Endothelial cell of umbilical vein (primary cell): Measurements from ENCODE around the gene LDHB. TPM values are rescaled to one million over a fixed set of nuclear protein-coding genes. Genes with fewer than 3 reads are reported as not detected.

Experiments
- BruUV-seq: library from RNA; stranded (reverse); fragments of 400-500 nt; replicated peaks from 2 replicates; lab custom pipeline; 2021; lab: Mats Ljungman, UMichigan
- CTCF ChIA-PET: fragments of 300-600, 350-600 bp; sonication (Branson Sonifier 250); formaldehyde crosslinking; loops from one replicate; lab custom pipeline; 2021; ENCODE audit warnings: antibody characterized with exemption, inconsistent platforms; lab: Charles Lee
- POLR2A ChIA-PET: fragments of 300-600, 350-600 bp; sonication (Branson Sonifier 250); formaldehyde crosslinking; loops from one replicate; lab custom pipeline; 2021; ENCODE audit warnings: antibody characterized with exemption, inconsistent platforms; lab: Charles Lee
- DNase-seq: peaks from one replicate; pipeline ENCODE4 v3.0.0-alpha.2; 2011; ENCODE audit warnings: low read depth, low spot score
- FAIRE-seq: peaks from 2 replicates; lab custom pipeline; 2011; peaks lifted over from hg19 to GRCh38; lab: Jason Lieb, UNC
- H2AFZ ChIP-seq: 2 replicates; pipeline ENCODE4 v1.6.0; 2012; ENCODE audit warnings: low read depth, low read length, control low read depth, inconsistent platforms
- H3K27ac ChIP-seq: 2 replicates; pipeline ENCODE4 v1.5.1; 2011; ENCODE audit warnings: low read depth, mild to moderate bottlenecking, control low read depth, low read length, moderate library complexity; ENCODE audit not compliant: insufficient read depth
- H3K27me3 ChIP-seq, 2 experiments: 2 replicates each; pipeline versions ENCODE4 v1.6.0 to v1.6.1; 2011; ENCODE audit warnings: low read length in 2 of 2, mixed read lengths in 1 of 2; ENCODE audit not compliant: control insufficient read depth in 2 of 2, insufficient read depth in 2 of 2
- H3K36me3 ChIP-seq, 2 experiments: 2 replicates in 1 of 2; 3 replicates in 1 of 2; pipeline ENCODE4 v1.5.1; 2011; ENCODE audit warnings: low read length in 2 of 2, mild to moderate bottlenecking in 1 of 2, moderate library complexity in 1 of 2; ENCODE audit not compliant: control insufficient read depth in 2 of 2, insufficient read depth in 2 of 2; ENCODE audit errors: extremely low read depth in 1 of 2
- H3K4me1 ChIP-seq: 3 replicates; pipeline ENCODE4 v1.5.1; 2011; ENCODE audit warnings: mild to moderate bottlenecking, low read length; ENCODE audit not compliant: control insufficient read depth, insufficient read depth; ENCODE audit errors: extremely low read depth
- H3K4me2 ChIP-seq: 2 replicates; pipeline ENCODE4 v1.6.1; 2011; ENCODE audit warnings: low read length, control low read depth, mixed read lengths; ENCODE audit not compliant: insufficient read depth
- H3K4me3 ChIP-seq, 3 experiments: fragments of 200-600 bp in 1 of 3; sonication (generic), shearing (Covaris generic) in 1 of 3; replicated peaks in 1 of 3; 2 replicates each; pipeline ENCODE4 v1.5.1; 2011 to 2016; ENCODE audit warnings: control low read depth in 3 of 3, low read length in 3 of 3, mild to moderate bottlenecking in 2 of 3, inconsistent platforms in 1 of 3, low read depth in 1 of 3, moderate library complexity in 1 of 3; ENCODE audit not compliant: insufficient read depth in 1 of 3
- H3K79me2 ChIP-seq: 2 replicates; pipeline ENCODE4 v1.6.0; 2012; ENCODE audit warnings: low read length, inconsistent platforms; ENCODE audit not compliant: control insufficient read depth, insufficient read depth
- H3K9ac ChIP-seq: replicated peaks from 2 replicates; pipeline ENCODE3; 2011; ENCODE audit warnings: low read length, control low read depth; ENCODE audit not compliant: insufficient read depth; ENCODE audit errors: extremely low read depth
- H3K9me1 ChIP-seq: replicated peaks from 3 replicates; pipeline ENCODE4 v1.6.0; 2011; ENCODE audit warnings: mild to moderate bottlenecking, low read length; ENCODE audit not compliant: control insufficient read depth, insufficient read depth; ENCODE audit errors: extremely low read depth
- H3K9me3 ChIP-seq: replicated peaks from 2 replicates; pipeline ENCODE4 v1.5.1; 2012; ENCODE audit warnings: low read length, inconsistent platforms; ENCODE audit not compliant: control insufficient read depth, insufficient read depth
- H4K20me1 ChIP-seq: replicated peaks from 2 replicates; pipeline ENCODE3; 2011; ENCODE audit warnings: mild to moderate bottlenecking, low read length; ENCODE audit not compliant: control insufficient read depth, insufficient read depth; ENCODE audit errors: extremely low read depth
- CTCF ChIP-seq, 2 donors: IDR thresholded peaks; 1 replicate in 1 of 2; 2 replicates in 1 of 2; pipeline ENCODE4 v1.5.1; 2011; ENCODE audit warnings: low read length in 2 of 2, mild to moderate bottlenecking in 2 of 2, moderate library complexity in 2 of 2, control low read depth in 1 of 2, inconsistent platforms in 1 of 2, low read depth in 1 of 2; ENCODE audit not compliant: insufficient read depth in 1 of 2; ENCODE audit errors: extremely low read depth in 1 of 2
- EZH2 ChIP-seq: IDR thresholded peaks from 2 replicates; pipeline ENCODE4 v1.6.1; 2012; ENCODE audit warnings: borderline replicate concordance, low read depth, mild to moderate bottlenecking, moderate library complexity, low read length, inconsistent platforms; ENCODE audit not compliant: severe bottlenecking
- FOS ChIP-seq: IDR thresholded peaks from 2 replicates; pipeline ENCODE4 v1.6.1; 2011; ENCODE audit warnings: mild to moderate bottlenecking, low read length, moderate library complexity, borderline replicate concordance; ENCODE audit not compliant: insufficient read depth
- GATA2 ChIP-seq: IDR thresholded peaks from 2 replicates; pipeline ENCODE4 v1.7.0; 2011; ENCODE audit warnings: low read depth, mild to moderate bottlenecking, moderate library complexity, mixed read lengths, low read length; ENCODE audit not compliant: insufficient read length, insufficient read depth
- JUN ChIP-seq: IDR thresholded peaks from 2 replicates; pipeline ENCODE4 v1.6.1; 2011; ENCODE audit warnings: borderline replicate concordance, low read depth; ENCODE audit not compliant: insufficient read length, insufficient read depth
- MAX ChIP-seq: IDR thresholded peaks from 2 replicates; pipeline ENCODE4 v1.6.1; 2011; ENCODE audit not compliant: insufficient read depth, insufficient read length
- MYC ChIP-seq: IDR thresholded peaks from one replicate; pipeline ENCODE4 v1.6.1; 2011; ENCODE audit warnings: mild to moderate bottlenecking, low read depth, low read length
- POLR2A ChIP-seq: IDR thresholded peaks from 2 replicates; pipeline ENCODE4 v1.6.1; 2012; ENCODE audit warnings: low read depth, mild to moderate bottlenecking, control low read depth, low read length
- POLR2AphosphoS5 ChIP-seq: IDR thresholded peaks from 2 replicates; pipeline ENCODE4 v1.6.1; 2012; ENCODE audit warnings: low read depth, mild to moderate bottlenecking, control low read depth, low read length, moderate library complexity; ENCODE audit not compliant: insufficient read depth
- dilution Hi-C: fragments of 300-500 bp; cut with MboI; formaldehyde crosslinking; loops from one replicate; pipeline ENCODE4 v1.15.0; 2019; ENCODE audit warnings: low sequenced_read_pairs; ENCODE audit not compliant: extremely low pct_ligation_motif_present
- intact Hi-C: fragments of 100-400 bp; cut with micrococcal nuclease; formaldehyde crosslinking; loops from one replicate; pipeline ENCODE4 v1.10.0; 2022
- polyA plus RNA-seq, 4 experiments: library from polyadenylated mRNA; depleted of rRNA in 3 of 4; stranded (reverse) in 3 of 4; unstranded in 1 of 4; fragments of >200 nt; gene quantifications; 2 replicates each; pipeline versions ENCODE4 v1.2.1 to v1.2.3, GENCODE V29; 2011 to 2012; ENCODE audit warnings: missing spikeins in 1 of 4
- total RNA-seq: library from RNA; stranded (reverse); gene quantifications from 2 replicates; pipeline ENCODE4 v1.2.3, GENCODE V29; 2021

Gene LDHB
- total and polyA plus RNA-seq, 2 donors (not counting 3 experiments of a cell fraction or from before 2014, with no cell fraction given) = 437 to 670 TPM

DNA sequence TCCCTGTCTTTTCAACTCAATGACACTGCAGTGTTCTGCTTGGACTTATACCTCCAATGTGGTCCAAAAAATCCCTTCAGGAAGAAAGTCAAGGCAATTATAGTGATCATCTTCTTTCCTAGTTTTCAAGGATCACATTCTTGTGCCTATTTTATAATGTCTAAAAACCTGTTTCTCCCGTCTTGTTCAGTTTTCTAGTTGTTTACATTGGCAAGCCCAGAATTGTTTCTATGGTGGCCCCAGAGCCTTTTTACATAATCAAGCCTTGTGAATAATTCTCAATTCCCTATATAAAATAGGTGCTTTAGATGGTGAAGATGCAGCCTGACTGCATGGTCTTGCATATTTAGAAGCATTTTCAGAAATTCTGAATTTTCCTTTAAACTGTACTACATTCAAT lies 14.5 kb upstream of the LDHB start:
- POLR2A ChIA-PET = no interaction called here
- Histone ChIP-seq H3K9me3 (no peaks in the 10 kb centered on the region), H3K27me3 (peaks cover 29 to 42% of the 10 kb centered on the region in 2 experiments), H3K36me3 (no peaks in the 10 kb centered on the region), H3K27ac (no peak overlapping the region), H3K4me2 (no peak overlapping the region), H2AFZ (no peak overlapping the region), H3K9ac (no peak overlapping the region), H4K20me1 (no peaks in the 10 kb centered on the region), H3K9me1 (no peaks in the 10 kb centered on the region), H3K4me3 (no peak overlapping the region), H3K4me1 (no peaks in the 10 kb centered on the region), H3K79me2 (no peaks in the 10 kb centered on the region)
- no peak for DNase-seq
- dilution Hi-C loops = no loop called here
- FAIRE-seq = no peak
- TF ChIP-seq CTCF (IDR thresholded peaks at IDR 0.05; ENCODE audit: extremely low read depth in 1 of 2, insufficient read depth in 1 of 2, low read depth in 1 of 2, low read length in 2 of 2) (no peak), MAX (no peak), POLR2AphosphoS5 (no peak)
- no TSS peak for BruUV-seq
- CTCF ChIA-PET = no interaction called here
- intact Hi-C loops = no loop called here

- Histone ChIP-seq H3K4me2 (no peak overlapping the region), H3K4me3 (no peak overlapping the region), H3K9ac (no peak overlapping the region), H3K9me3 (no peaks in the 10 kb centered on the region), H3K4me1 (no peaks in the 10 kb centered on the region), H3K9me1 (no peaks in the 10 kb centered on the region), H3K36me3 (no peaks in the 10 kb centered on the region), H3K27me3 (peaks cover 18 to 37% of the 10 kb centered on the region in 2 experiments), H2AFZ (no peak overlapping the region), H4K20me1 (no peaks in the 10 kb centered on the region), H3K79me2 (no peaks in the 10 kb centered on the region), H3K27ac (no peak overlapping the region)
- no TSS peak for BruUV-seq
- TF ChIP-seq FOS (no peak), POLR2A (no peak), MYC (no peak), EZH2 (no peak), CTCF (IDR thresholded peaks at IDR 0.05; ENCODE audit: extremely low read depth in 1 of 2, insufficient read depth in 1 of 2, low read depth in 1 of 2, low read length in 2 of 2) (no peak), MAX (no peak), JUN (no peak), GATA2 (no peak), POLR2AphosphoS5 (no peak)
- dilution Hi-C loops = no loop called here
- FAIRE-seq (no peak), DNase-seq (no peak)
- ChIA-PET POLR2A (no interaction called here), CTCF (interaction anchor here (0.8 to 2.9 kb wide), 3 partner anchors 14 to 323 kb away, joined by 3 to 17 read pairs (median 3); no protein-coding TSS in a partner anchor)
- intact Hi-C loops = no loop called here
Observed at GRCh38 chr12:21666722-21667121, 9.1 kb upstream of the LDHB start.
